Brain microvascular endothelial cell (primary cell): ENCODE data around the gene IFI16.

ENCODE experiments used
- DNase-seq: peaks from one replicate; pipeline ENCODE4 v3.0.0-alpha.2; 2020
- H3K27ac ChIP-seq: fragments of 250-450 bp; sonication (Bioruptor Pico); 2 replicates; pipeline ENCODE4 v1.5.1; 2020; ENCODE audit warnings: mild to moderate bottlenecking, moderate library complexity
- H3K27me3 ChIP-seq: fragments of 250-450 bp; sonication (Bioruptor Pico); replicated peaks from 2 replicates; pipeline ENCODE4 v1.5.1; 2020; ENCODE audit warnings: mild to moderate bottlenecking
- H3K36me3 ChIP-seq: fragments of 250-450 bp; sonication (Bioruptor Pico); replicated peaks from 2 replicates; pipeline ENCODE4 v1.5.1; 2020; ENCODE audit warnings: mild to moderate bottlenecking
- H3K4me3 ChIP-seq: 2 replicates; pipeline ENCODE4 v1.5.1; 2011; ENCODE audit warnings: low read depth, mild to moderate bottlenecking, control low read depth, low read length, moderate library complexity
- in situ Hi-C: cut with HindIII; loops from 2 replicates; pipeline ENCODE4 v1.10.0; 2017; ENCODE audit warnings: low sequenced_read_pairs, low pct_ligation_motif_present
- TF ChIP-seq, protein P1 (sequence below): IDR thresholded peaks from 2 replicates; pipeline ENCODE4 v1.5.1; 2011; ENCODE audit warnings: low read depth, mild to moderate bottlenecking, moderate library complexity, low read length, control low read depth, inconsistent platforms; ENCODE audit errors: missing control alignments

Gene IFI16

GRCh38 chr1:158992787-158993312 is 16.9 kb upstream of the IFI16 start:
- no peak overlapping the region for H3K4me3 ChIP-seq
- no peak for DNase-seq
- H3K36me3 ChIP-seq: no peaks in the 10 kb centered on the region
- no peaks in the 10 kb centered on the region for H3K27me3 ChIP-seq
- in situ Hi-C loops: no loop called here
- TF ChIP-seq, protein P1, sequence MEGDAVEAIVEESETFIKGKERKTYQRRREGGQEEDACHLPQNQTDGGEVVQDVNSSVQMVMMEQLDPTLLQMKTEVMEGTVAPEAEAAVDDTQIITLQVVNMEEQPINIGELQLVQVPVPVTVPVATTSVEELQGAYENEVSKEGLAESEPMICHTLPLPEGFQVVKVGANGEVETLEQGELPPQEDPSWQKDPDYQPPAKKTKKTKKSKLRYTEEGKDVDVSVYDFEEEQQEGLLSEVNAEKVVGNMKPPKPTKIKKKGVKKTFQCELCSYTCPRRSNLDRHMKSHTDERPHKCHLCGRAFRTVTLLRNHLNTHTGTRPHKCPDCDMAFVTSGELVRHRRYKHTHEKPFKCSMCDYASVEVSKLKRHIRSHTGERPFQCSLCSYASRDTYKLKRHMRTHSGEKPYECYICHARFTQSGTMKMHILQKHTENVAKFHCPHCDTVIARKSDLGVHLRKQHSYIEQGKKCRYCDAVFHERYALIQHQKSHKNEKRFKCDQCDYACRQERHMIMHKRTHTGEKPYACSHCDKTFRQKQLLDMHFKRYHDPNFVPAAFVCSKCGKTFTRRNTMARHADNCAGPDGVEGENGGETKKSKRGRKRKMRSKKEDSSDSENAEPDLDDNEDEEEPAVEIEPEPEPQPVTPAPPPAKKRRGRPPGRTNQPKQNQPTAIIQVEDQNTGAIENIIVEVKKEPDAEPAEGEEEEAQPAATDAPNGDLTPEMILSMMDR: no peak
- H3K27ac ChIP-seq: no peak overlapping the region

- Histone ChIP-seq H3K27ac (no peak overlapping the region), H3K27me3 (no peaks in the 10 kb centered on the region), H3K36me3 (no peaks in the 10 kb centered on the region), H3K4me3 (no peak overlapping the region)
- TF ChIP-seq, protein P1: no peak
- in situ Hi-C loops: no loop called here
- no peak for DNase-seq
These were observed 12.7 kb upstream of the IFI16 start for GRCh38 chr1:158996998-158997397.

- no peak overlapping the region for H3K27ac ChIP-seq
These were observed 11.5 kb upstream of the IFI16 start for GRCh38 chr1:158998037-158998780.

DNA sequence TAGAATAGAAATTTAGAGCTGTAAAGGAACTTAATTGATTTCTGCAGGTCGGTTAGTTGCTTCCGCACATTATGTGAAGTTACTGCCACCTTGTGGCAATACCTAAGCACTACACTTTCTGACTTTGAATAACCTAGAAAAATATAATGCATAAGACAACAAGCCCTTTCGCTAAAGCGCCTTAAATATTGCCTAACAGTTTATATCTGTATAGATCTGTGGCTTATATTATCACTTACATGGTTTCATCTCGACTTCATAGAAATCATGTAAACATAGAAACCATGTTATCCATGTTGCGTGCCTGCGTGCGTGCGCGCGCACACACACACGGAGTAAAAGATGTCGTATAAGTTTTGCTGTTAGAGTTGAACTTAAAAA is 10.9 kb upstream of the IFI16 start:
- in situ Hi-C loops: no loop called here
- TF ChIP-seq, protein P1: peak; percentile 69
- DNase-seq: peak; percentile 46
- Histone ChIP-seq H3K36me3 (no peaks in the 10 kb centered on the region), H3K27me3 (no peaks in the 10 kb centered on the region), H3K4me3 (peak overlapping the region; percentile 60), H3K27ac (peak overlapping the region; percentile 78)

More at GRCh38 chr1:158998037-158998780, 11.5 kb upstream of the IFI16 start:
- TF ChIP-seq, protein P1: no peak
- Histone ChIP-seq H3K4me3 (no peak overlapping the region), H3K36me3 (no peaks in the 10 kb centered on the region), H3K27me3 (no peaks in the 10 kb centered on the region)
- in situ Hi-C loops: no loop called here
- DNase-seq: no peak

GRCh38 chr1:158999316-159000069 is 10.2 kb upstream of the IFI16 start:
- Histone ChIP-seq H3K4me3 (peak overlapping the region; percentile 60), H3K27me3 (no peaks in the 10 kb centered on the region), H3K27ac (peak overlapping the region; percentile 78), H3K36me3 (no peaks in the 10 kb centered on the region)
- peak; percentile 92 for DNase-seq
- TF ChIP-seq, protein P1: no peak
- in situ Hi-C loops: no loop called here
